Measurements from ENCODE around the gene CTSH. TPM values are rescaled to one million over a fixed set of nuclear protein-coding genes. Genes with fewer than 3 reads are reported as not detected.
A peak's percentile ranks its signal among the peaks of the same experiment; 100 is the strongest.
"Not testable (repeated sequence)": the region's sequence is repeated elsewhere in the genome, so short reads cannot be mapped to it uniquely, and the experiment has no call there.

Gene CTSH
- total RNA-seq, 1 donor from 2014 or later: 75.8 TPM

DNA sequence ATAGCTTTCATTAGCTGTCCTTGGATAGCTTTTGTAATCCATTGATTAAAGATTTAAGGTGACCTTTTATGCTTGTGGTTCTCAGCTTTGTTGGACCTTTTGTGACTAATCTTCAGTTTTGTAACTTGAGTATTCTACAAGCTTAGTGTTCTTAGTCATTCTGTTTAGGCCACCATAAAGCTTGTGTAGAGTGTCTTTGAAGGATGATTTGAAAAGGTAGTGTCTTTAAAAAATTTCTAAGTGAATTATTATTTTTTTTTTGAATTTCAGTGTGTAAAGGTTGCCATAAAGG lies 64.7 kb downstream of the CTSH start:
- Histone ChIP-seq H3K4me3 (ENCODE audit: low read depth, low read length) (no peak overlapping the region), H3K36me3 (ENCODE audit: control insufficient read depth, insufficient read depth, low read length) (peaks cover 2% of the 10 kb centered on the region), H3K27me3 (ENCODE audit: control insufficient read depth, insufficient read depth, low read length) (no peaks in the 10 kb centered on the region)
- DNase-seq (ENCODE audit: low read depth) (peak; percentile 56), FAIRE-seq (no peak)
- TF ChIP-seq CTCF (IDR thresholded peaks at IDR 0.05; ENCODE audit: insufficient read depth, low read length, severe bottlenecking): no peak

GRCh38 chr15:78879517-78880241 lies 65.2 kb downstream of the CTSH start:
- Histone ChIP-seq H3K4me3 (ENCODE audit: low read depth, low read length) (no peak overlapping the region), H3K36me3 (ENCODE audit: control insufficient read depth, insufficient read depth, low read length) (no peaks in the 10 kb centered on the region), H3K27me3 (ENCODE audit: control insufficient read depth, insufficient read depth, low read length) (no peaks in the 10 kb centered on the region)
- no peak for DNase-seq (ENCODE audit: low read depth)
- no peak for FAIRE-seq
- no peak for TF ChIP-seq CTCF (IDR thresholded peaks at IDR 0.05; ENCODE audit: insufficient read depth, low read length, severe bottlenecking)

DNA sequence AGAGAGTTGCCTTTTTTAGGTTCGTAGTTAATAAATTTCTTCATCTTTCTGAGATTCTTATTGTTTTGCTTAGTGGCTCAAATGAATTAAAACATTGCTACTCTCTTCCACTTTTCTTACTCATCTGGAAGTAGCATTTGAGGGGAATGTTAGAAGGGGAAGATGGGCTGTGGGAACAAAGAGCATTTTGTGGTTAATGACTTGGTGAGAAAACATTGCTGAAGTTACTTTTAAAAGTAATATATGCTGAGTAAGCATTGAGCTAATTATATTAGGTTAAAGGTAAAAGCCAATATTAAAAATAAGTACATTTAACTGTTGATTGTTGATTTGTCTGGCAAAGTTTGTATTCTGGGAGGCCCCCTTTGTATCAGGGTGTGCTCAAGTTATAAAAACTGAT lies 66.5 kb downstream of the CTSH start:
- DNase-seq (ENCODE audit: low read depth): peak; percentile 20
- no peak for FAIRE-seq

DNA sequence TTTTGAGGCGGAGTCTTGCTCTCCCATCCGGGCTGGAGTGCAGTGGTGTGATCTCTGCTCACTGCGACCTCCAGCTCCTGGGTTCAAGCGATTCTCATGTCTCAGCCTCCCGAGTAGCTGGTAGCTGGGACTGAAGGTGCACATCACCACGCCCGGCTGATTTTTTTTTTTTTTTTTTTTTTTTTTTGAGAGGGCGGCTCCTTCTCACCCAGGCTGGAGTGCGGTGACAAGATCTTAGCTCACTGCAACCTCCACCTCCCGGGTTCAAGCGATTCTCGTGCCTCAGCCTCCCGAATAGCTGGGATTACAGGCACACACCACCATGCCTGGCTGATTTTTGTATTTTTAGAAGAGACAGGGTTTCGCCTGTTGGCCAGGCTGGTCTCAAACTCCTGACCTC lies 67.9 kb downstream of the CTSH start:
- H3K36me3 ChIP-seq (ENCODE audit: control insufficient read depth, insufficient read depth, low read length); DNase-seq (ENCODE audit: low read depth); H3K27me3 ChIP-seq (ENCODE audit: control insufficient read depth, insufficient read depth, low read length); FAIRE-seq; H3K4me3 ChIP-seq (ENCODE audit: low read depth, low read length): not testable (repeated sequence)

More for the DNA sequence above, 66.5 kb downstream of the CTSH start:
- Histone ChIP-seq H3K27me3 (ENCODE audit: control insufficient read depth, insufficient read depth, low read length) (no peaks in the 10 kb centered on the region), H3K36me3 (ENCODE audit: control insufficient read depth, insufficient read depth, low read length) (no peaks in the 10 kb centered on the region), H3K4me3 (ENCODE audit: low read depth, low read length) (no peak overlapping the region)
- no peak for TF ChIP-seq CTCF (IDR thresholded peaks at IDR 0.05; ENCODE audit: insufficient read depth, low read length, severe bottlenecking)

- DNase-seq (ENCODE audit: low read depth): no peak
- Histone ChIP-seq H3K4me3 (ENCODE audit: low read depth, low read length) (peak overlapping the region; percentile 100), H3K36me3 (ENCODE audit: control insufficient read depth, insufficient read depth, low read length) (no peaks in the 10 kb centered on the region), H3K27me3 (ENCODE audit: control insufficient read depth, insufficient read depth, low read length) (no peaks in the 10 kb centered on the region)
- no peak for FAIRE-seq
- no peak for TF ChIP-seq CTCF (IDR thresholded peaks at IDR 0.05; ENCODE audit: insufficient read depth, low read length, severe bottlenecking)
Measured at GRCh38 chr15:78875107-78875914, 69.5 kb downstream of the CTSH start.

Measured in bronchial epithelial cell (primary cell).